Motor neuron (in vitro differentiated cells): ENCODE measurements around the gene YJU2. TPM values are rescaled to one million over a fixed set of nuclear protein-coding genes. Genes with fewer than 3 reads are reported as not detected.
A peak's percentile ranks its signal among the peaks of the same experiment; 100 is the strongest.
"Not testable (repeated sequence)": the region's sequence is repeated elsewhere in the genome, so short reads cannot be mapped to it uniquely, and the experiment has no call there.

ENCODE experiments used
- ATAC-seq, 8 experiments: fragments of 200-7000 bp; cut with Tn5 transposase; replicated peaks in 6 of 8; 2 replicates each; pipeline ENCODE4 v1.8.0; 2021; ENCODE audit warnings: mild to moderate bottlenecking in 8 of 8, moderate library complexity in 8 of 8
- H3K27ac ChIP-seq, 2 donors: fragments of 250-450 bp; sonication (Bioruptor Pico); 2 replicates each; pipeline ENCODE4 v1.9.0; 2021; ENCODE audit warnings: antibody characterized with exemption in 2 of 2, mild to moderate bottlenecking in 2 of 2, moderate library complexity in 1 of 2
- H3K4me1 ChIP-seq, 2 donors: fragments of 250-450 bp; sonication (Bioruptor Pico); replicated peaks in 1 of 2; 2 replicates each; pipeline ENCODE4 v1.6.1; 2021; ENCODE audit warnings: antibody characterized with exemption in 2 of 2, mild to moderate bottlenecking in 2 of 2, moderate library complexity in 1 of 2
- H3K4me3 ChIP-seq, 5 donors: fragments of 250-450 bp; sonication (Bioruptor Pico); 2 replicates each; pipeline ENCODE4 v1.9.0; 2021; ENCODE audit warnings: antibody characterized with exemption in 5 of 5, mild to moderate bottlenecking in 5 of 5, moderate library complexity in 4 of 5
- WGBS, 10 experiments: fragments of 450-650 bp; shearing (Covaris generic); methylation state at CpG; one replicate each; pipeline ENCODE4 v1.0.0; 2022; 5-methylcytosine and 5-hydroxymethylcytosine counted together
- in situ Hi-C, 9 experiments: fragments of 400-800 bp; cut with MboI; loops; one replicate each; pipeline ENCODE4 v1.15.0; 2021; ENCODE audit warnings: low sequenced_read_pairs in 9 of 9, low pct_unique_long_range_greater_than_20kb in 2 of 9; ENCODE audit not compliant: unreplicated experiment in 9 of 9
- total RNA-seq, 8 experiments: library from RNA; unstranded; fragments of 300-600 nt; gene quantifications; 2 replicates each; pipeline versions ENCODE4 v1.2.3 to v1.2.4, GENCODE V29; 2022

Gene YJU2
- total RNA-seq, 8 experiments from 2014 or later, result 12.0 to 26.1 (median 17.4) TPM

DNA sequence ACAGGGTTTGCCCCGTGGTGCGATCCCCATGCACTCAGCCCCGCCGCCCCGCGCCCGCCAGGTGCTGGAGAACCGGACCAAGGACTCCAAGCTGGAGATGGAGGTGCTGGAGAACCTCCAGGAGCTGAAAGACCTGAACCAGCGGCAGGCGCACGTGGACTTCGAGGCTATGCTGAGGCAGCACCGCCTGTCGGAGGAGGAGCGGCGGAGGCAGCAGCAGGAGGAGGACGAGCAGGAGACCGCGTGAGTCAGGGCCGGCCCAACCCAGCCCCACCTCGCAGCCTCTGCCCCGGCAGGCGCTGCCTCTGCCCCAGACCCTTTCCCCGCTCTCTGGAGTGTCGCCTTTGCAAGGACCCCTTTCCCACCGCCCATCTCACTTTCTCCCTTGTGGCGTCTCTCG, 11.3 kb downstream of the YJU2 start:
- ATAC-seq, result peak in 2 of 8 experiments; percentile 11 to 14
- no peak overlapping the region for H3K27ac ChIP-seq
- no CpG with 5 or more reads among the region's 28 CpGs for WGBS, 10 experiments
- in situ Hi-C loops, result loop anchor here in 1 of 9 experiments (25.0 kb wide), 1 partner anchor 379 kb away; the partner anchor contains the start of gene TNFAIP8L1
- no peak overlapping the region for H3K4me3 ChIP-seq
- H3K4me1 ChIP-seq, result no peaks in the 10 kb centered on the region

DNA sequence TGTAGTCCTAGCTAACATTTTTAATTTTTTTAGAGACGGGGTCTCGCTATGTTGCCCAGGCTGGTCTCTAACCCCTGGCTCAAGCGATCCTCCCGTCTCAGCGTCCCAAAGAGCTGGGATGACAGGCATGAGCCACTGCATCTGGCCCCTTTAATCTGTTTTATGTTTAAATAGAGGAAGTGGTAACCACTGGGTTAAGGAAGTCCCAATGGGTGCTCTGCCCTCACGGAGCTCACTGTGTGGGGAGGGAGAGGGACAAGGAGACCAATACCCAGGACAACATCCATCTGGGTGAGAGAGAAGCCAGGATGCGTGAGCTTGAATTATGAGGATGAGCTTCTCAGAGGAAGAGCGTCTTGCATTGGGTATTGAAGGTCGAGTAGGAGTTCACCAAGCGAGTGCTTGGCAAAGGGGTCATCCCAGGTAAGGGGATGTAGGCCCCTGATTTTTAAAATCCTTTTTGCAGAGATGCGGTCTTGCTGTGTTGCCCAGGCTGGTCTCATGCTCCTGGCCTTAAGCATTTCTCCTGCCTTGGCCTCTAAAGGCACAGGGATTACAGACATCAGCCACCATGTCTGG, 13.8 kb downstream of the YJU2 start:
- H3K27ac ChIP-seq, result no peak overlapping the region
- WGBS, 10 experiments, result 90 to 100% (median 94%) methylated on average over 1 to 6 of the region's 11 CpGs; no CpG with 5 or more reads in 3 of the 10 experiments
- no peak for ATAC-seq
- no peaks in the 10 kb centered on the region for H3K4me1 ChIP-seq
- in situ Hi-C loops, result loop anchor here in 1 of 9 experiments (25.0 kb wide), 1 partner anchor 377 kb away; the partner anchor contains the start of gene TNFAIP8L1
- no peak overlapping the region for H3K4me3 ChIP-seq

DNA sequence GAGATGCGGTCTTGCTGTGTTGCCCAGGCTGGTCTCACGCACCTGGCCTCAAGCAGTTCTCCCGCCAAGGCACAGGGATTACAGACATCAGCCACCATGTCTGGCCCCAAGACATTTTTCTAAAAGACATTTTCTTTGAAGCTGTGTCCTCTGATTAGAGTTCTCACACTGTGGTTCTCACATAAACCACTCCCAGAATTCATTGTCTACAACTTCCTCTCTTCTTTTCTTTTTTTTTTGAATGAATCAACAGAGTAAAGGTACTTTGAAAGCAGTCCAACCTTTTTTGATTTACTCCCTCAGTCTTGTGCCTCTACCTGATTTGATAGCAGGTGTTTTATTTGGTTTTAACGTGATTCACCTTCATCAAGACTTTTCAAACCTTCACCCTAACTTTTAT, 17.9 kb downstream of the YJU2 start:
- no peak for ATAC-seq
- in situ Hi-C loops, result loop anchor here in 1 of 9 experiments (25.0 kb wide), 1 partner anchor 372 kb away; the partner anchor contains the start of gene TNFAIP8L1
- WGBS, 10 experiments, result 50 to 100% (median 95%) methylated on average over 1 to 4 of the region's 4 CpGs
- H3K27ac ChIP-seq, result no peak overlapping the region
- H3K4me1 ChIP-seq, result no peaks in the 10 kb centered on the region
- H3K4me3 ChIP-seq, result no peak overlapping the region

DNA sequence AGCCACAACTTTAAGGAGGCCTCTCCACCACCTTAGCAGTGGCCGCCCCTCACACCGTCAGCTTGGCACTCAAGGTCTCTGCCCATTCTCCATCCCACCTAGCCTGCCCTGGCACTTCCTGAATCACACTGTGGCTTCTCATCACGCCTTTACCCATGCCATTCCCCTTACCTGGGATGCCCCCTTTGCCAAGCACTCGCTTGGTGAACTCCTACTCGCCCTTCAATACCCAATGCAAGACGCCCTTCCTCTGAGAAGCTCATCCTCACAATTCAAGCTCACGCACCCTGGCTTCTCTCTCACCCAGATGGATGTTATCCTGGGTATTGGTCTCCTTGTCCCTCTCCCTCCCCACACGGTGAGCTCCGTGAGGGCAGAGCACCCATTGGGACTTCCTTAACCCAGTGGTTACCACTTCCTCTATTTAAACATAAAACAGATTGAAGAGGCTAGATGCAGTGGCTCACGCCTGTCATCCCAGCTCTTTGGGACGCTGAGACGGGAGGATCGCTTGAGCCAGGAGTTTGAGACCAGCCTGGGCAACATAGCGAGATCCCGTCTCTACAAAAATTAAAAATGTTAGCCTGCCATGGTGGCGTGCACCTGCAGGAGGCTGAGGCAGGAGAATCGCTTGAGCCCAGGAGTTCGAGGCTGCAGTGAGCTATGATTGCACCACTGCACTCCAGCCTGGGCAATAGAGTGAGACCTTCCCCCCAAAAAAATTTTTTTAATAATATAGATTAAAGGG, 19.5 kb downstream of the YJU2 start:
- in situ Hi-C loops, result loop anchor here in 1 of 9 experiments (25.0 kb wide), 1 partner anchor 371 kb away; the partner anchor contains the start of gene TNFAIP8L1

DNA sequence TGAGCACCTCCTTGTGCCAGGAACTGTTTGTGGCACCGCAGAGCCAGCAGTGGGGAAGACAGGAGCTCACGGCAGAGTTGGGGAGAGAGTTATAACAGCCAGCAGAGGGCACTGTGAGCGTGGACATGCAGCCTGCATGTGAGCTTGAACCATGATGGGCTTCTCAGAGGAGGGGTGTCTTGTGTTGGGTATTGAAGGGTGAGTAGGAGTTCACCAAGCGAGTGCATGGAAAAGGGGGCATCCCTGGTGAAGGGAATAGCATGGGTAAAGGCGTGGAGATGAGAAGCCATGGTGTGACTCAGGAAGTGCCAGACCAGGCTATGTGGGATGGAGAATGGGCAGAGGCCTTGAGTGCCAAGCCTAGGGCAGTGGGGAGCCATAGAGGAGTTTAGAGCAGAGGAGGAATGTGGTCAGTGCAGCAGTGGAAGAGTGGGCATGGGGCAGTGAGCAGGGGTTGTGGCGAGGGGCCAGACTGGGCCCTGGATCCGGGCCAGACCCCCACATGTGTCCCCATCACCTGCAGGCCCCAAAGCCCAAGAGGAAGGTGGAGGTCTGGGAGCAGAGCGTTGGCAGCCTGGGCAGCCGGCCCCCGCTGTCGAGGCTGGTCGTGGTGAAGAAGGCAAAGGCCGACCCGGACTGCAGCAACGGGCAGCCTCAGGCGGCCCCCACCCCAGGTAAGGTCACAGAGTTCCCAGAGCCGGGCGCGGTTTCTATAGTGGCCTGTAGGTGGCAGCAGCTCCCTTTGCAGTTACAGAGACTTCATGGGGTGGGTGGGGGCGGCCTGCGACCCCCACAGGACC, 20.4 kb downstream of the YJU2 start:
- Histone ChIP-seq H3K27ac (no peak overlapping the region), H3K4me3 (no peak overlapping the region), H3K4me1 (no peaks in the 10 kb centered on the region)
- in situ Hi-C loops, result loop anchor here in 1 of 9 experiments (25.0 kb wide), 1 partner anchor 370 kb away; the partner anchor contains the start of gene TNFAIP8L1
- ATAC-seq, result peak; percentile 60 to 87 (median 70)
- 18 to 58% (median 40%) methylated on average over 1 to 14 of the region's 21 CpGs; no CpG with 5 or more reads in 2 of the 10 experiments for WGBS, 10 experiments

More for the DNA sequence above, 19.5 kb downstream of the YJU2 start:
- H3K4me3 ChIP-seq, result no peak overlapping the region
- no peaks in the 10 kb centered on the region for H3K4me1 ChIP-seq
- 80 to 100% (median 96%) methylated on average over 1 to 15 of the region's 18 CpGs; no CpG with 5 or more reads in 3 of the 10 experiments for WGBS, 10 experiments
- H3K27ac ChIP-seq, result no peak overlapping the region
- no peak for ATAC-seq

DNA sequence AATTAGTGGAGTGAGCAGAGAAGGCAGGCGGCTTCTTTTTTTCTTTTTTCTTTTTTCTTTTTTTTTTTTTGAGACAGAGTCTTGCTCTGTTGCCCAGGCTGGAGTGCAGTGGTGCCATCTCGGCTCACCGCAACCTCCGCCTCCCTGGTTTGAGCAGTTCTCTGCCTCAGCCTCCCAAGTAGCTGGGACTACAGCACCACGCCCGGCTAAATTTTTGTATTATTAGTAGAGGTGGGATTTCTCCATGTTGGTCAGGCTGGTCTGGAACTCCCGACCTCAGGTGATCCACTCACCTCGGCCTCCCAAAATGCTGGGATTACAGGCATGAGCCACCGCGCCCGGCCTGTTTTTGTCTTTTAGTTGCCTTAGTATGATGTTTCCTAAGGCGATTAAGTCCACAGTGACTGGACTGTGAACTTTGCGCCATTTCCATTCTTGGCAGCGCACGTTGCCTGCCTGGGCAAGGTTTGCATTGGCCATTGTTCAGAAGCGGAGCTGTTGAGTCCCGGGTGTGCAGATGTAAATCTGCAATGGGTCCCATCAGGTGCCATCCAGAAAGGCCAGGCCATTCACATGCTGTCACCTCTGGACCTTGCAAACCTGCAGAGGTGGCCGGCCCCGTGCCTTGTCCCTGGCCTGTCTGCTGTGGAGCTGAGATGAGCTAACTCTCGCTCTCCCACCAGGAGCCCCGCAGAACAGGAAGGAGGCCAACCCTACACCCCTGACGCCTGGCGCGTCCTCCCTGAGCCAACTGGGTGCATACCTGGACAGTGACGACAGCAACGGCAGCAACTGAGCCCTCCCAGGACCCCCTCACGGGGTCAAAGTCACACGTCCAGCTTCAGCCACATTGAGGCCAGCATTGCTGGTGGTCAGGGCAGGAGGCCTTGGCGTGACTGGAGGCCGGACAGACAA, 21.3 kb downstream of the YJU2 start:
- ATAC-seq, result peak in 1 of 8 experiments; percentile 24
- Histone ChIP-seq H3K4me3 (no peak overlapping the region), H3K4me1 (no peaks in the 10 kb centered on the region), H3K27ac (peak overlapping the region in 1 of 2 donors; percentile 6)
- in situ Hi-C loops, result loop anchor here in 1 of 9 experiments (25.0 kb wide), 1 partner anchor 369 kb away; the partner anchor contains the start of gene TNFAIP8L1
- 70 to 100% (median 92%) methylated on average over 1 to 11 of the region's 30 CpGs; no CpG with 5 or more reads in 2 of the 10 experiments for WGBS, 10 experiments

DNA sequence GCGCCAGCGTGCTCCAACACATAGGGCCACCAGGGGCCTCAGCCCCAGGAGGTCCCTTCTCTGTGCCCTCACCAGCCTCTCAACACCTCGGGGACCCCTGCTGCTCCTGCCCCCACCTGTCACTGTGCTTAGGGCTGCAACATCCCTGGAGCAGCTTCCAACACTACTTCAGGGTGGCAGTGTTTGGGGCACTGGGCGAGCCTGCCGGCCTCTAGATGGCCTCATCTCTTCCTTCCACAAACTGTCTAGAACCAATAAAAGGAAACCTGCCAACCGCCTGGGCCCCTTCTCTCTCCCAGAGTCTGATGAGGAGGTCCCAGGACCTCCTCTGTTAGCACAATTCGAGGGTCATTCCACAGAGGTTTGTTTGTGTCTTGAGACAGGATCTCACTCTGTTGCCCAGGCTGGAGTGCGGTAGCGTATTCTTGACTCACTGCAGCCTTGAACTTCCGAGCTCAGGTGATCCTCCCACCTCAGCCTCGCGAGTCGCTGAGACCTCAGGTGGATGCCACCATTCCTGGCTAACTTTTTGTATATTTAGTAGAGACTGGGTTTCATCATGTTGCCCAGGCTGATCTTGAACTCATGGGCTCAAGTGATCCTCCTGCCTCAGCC, 22.0 kb downstream of the YJU2 start:
- peak in 2 of 8 experiments; percentile 12 to 25 for ATAC-seq
- Histone ChIP-seq H3K4me1 (no peaks in the 10 kb centered on the region), H3K4me3 (no peak overlapping the region), H3K27ac (peak overlapping the region in 1 of 2 donors; percentile 6)
- in situ Hi-C loops, result loop anchor here in 1 of 9 experiments (25.0 kb wide), 1 partner anchor 368 kb away; the partner anchor contains the start of gene TNFAIP8L1
- 57 to 100% (median 89%) methylated on average over 1 to 12 of the region's 13 CpGs; no CpG with 5 or more reads in 2 of the 10 experiments for WGBS, 10 experiments

DNA sequence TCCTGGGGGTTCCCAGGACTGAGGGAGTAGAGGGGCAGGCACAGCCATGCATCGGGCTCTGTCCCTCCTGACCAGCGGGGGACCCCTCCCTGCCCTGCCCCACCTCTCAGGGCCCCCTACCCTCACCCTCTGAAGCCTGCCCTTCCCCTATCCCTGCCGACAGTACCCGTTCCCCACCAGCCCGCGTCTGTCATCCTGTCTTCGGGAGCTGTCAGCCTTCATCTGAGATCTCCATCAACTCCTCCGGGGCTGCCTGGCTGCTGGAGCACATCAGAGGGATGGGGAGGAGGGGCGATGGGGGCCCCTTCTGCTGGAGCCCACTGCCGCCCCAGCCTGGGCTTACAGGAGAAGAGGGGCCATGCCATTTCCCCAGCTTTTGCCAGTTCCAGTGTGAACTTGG, 26.0 kb downstream of the YJU2 start:
- Histone ChIP-seq H3K27ac (no peak overlapping the region), H3K4me3 (no peak overlapping the region), H3K4me1 (peaks cover 7 to 14% of the 10 kb centered on the region in 2 donors)
- in situ Hi-C loops, result loop anchor here in 1 of 9 experiments (25.0 kb wide), 1 partner anchor 364 kb away; the partner anchor contains the start of gene TNFAIP8L1
- ATAC-seq, result no peak
- WGBS, 10 experiments, result 60 to 88% (median 70%) methylated on average over 1 to 3 of the region's 10 CpGs; no CpG with 5 or more reads in 7 of the 10 experiments

DNA sequence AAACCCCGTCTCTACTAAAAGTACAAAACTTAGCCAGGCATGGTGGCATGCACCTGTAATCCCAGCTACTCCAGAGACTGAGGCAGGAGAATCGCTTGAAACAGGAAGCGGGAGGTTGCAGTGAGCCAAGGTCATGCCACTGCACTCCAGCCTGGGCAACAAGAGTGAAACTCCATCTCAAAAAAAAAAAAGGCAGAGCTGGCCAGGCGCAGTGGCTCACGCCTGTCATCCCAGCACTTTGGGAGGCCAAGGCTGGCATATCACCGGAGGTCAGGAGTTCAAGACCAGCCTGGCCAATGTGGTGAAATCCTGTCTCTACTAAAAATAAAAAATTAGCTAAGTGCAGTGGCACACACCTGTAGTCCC, 27.4 kb downstream of the YJU2 start:
- in situ Hi-C loops, result loop anchor here in 1 of 9 experiments (25.0 kb wide), 1 partner anchor 363 kb away; the partner anchor contains the start of gene TNFAIP8L1

DNA sequence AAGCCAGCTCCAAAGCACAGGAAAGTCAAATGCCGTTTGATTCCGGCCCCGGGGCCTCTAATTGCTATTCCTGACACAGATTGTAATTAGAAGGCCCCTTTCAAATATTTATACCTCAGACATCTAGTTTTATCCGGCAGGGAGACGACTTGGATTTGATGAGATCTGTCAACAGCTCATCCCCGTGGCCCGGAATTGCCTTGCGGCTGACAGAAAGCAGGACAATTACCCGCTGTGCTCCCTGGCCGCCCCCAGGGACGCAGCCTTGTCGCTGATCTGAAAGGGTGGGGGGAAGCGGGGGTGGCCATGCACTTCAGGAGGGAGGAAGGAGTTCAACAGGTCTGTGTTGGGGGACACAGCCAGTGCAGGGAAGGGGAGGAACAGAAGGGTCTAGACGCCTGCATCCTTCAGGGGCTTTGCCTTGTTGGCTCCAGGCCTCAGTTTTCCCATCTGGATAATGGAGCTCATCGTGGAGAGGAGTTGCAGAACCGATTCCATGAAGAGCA, 30.4 kb downstream of the YJU2 start:
- ATAC-seq, result peak in 5 of 8 experiments; percentile 1 to 26 (median 18)
- H3K27ac ChIP-seq, result peak overlapping the region; percentile 10 to 65
- in situ Hi-C loops, result no loop called here
- 0 to 60% (median 22%) methylated on average over 1 to 6 of the region's 16 CpGs; no CpG with 5 or more reads in 5 of the 10 experiments for whole genome bisulfite sequencing, 10 experiments
- H3K4me3 ChIP-seq, result no peak overlapping the region
- H3K4me1 ChIP-seq, result peaks cover 10 to 16% of the 10 kb centered on the region in 2 donors

More for the DNA sequence above, 27.4 kb downstream of the YJU2 start:
- not testable (repeated sequence) for H3K27ac ChIP-seq, H3K4me3 ChIP-seq, ATAC-seq
- peaks cover 10 to 16% of the 10 kb centered on the region in 2 donors for H3K4me1 ChIP-seq
- 87 to 100% (median 92%) methylated on average over 1 to 4 of the region's 6 CpGs; no CpG with 5 or more reads in 4 of the 10 experiments for WGBS, 10 experiments

DNA sequence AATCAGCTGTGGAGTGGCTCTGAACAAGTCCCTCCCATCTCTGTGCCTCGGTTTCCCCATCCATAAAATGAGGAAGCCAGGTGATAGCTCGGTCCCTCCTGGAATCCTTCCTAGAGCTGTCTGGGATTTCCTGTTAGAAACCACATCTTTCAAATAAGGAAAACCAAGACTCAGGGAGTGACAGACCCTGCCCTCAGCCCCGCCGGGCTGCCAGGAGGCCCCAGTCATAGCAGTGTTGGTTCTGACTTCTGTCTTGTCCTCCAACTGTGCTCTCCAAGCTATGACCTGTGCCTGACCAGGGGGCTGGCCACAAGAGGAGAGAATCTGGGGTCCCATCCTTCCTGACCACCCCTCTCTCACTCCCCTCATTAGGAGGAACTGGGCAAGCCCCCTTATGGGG, 31.1 kb downstream of the YJU2 start:
- peak overlapping the region; percentile 77 to 80 for H3K27ac ChIP-seq

More for the DNA sequence above, 31.1 kb downstream of the YJU2 start:
- peak in 5 of 8 experiments; percentile 16 to 39 (median 21) for ATAC-seq
- Histone ChIP-seq H3K4me3 (peak overlapping the region; percentile 44 to 77 (median 63)), H3K4me1 (peaks cover 10 to 16% of the 10 kb centered on the region in 2 donors)
- WGBS, 10 experiments, result 0 to 60% (median 21%) methylated on average over 1 to 4 of the region's 4 CpGs; no CpG with 5 or more reads in 4 of the 10 experiments
- in situ Hi-C loops, result no loop called here
